CD4-positive, alpha-beta memory T cell (primary cell): ENCODE data around the gene HIRA. TPM values are rescaled to one million over a fixed set of nuclear protein-coding genes. Genes with fewer than 3 reads are reported as not detected.

Experiments used
- CTCF ChIA-PET: fragments of 350-600 bp; sonication (Branson Sonifier 250); formaldehyde crosslinking; loops from one replicate; lab custom pipeline; 2021; ENCODE audit warnings: inconsistent platforms; ENCODE audit not compliant: partially characterized antibody; lab: Charles Lee
- POLR2A ChIA-PET: fragments of 350-600 bp; sonication (Branson Sonifier 250); formaldehyde crosslinking; loops from one replicate; lab custom pipeline; 2021; ENCODE audit not compliant: partially characterized antibody; lab: Charles Lee
- DNase-seq, 5 donors: peaks; one replicate each; pipeline versions ENCODE4 v3.0.0 to v3.0.0-alpha.2; 2020 to 2022; ENCODE audit warnings: mixed read lengths in 1 of 5
- H3K27ac ChIP-seq: one replicate; pipeline ENCODE4 v1.7.0; 2013; ENCODE audit warnings: low read depth, low read length
- H3K27me3 ChIP-seq: 2 replicates; pipeline ENCODE4 v1.7.0; 2013; ENCODE audit warnings: mild to moderate bottlenecking, low read length, moderate library complexity; ENCODE audit not compliant: insufficient read depth
- H3K36me3 ChIP-seq: 2 replicates; pipeline ENCODE4 v1.7.0; 2013; ENCODE audit warnings: mild to moderate bottlenecking, low read length, moderate library complexity; ENCODE audit not compliant: insufficient read depth
- H3K4me1 ChIP-seq: 2 replicates; pipeline ENCODE4 v1.7.0; 2013; ENCODE audit warnings: mild to moderate bottlenecking, low read length, moderate library complexity; ENCODE audit not compliant: insufficient read depth
- H3K4me3 ChIP-seq, 2 donors: one replicate each; pipeline ENCODE4 v1.7.0; 2013; ENCODE audit warnings: low read length in 2 of 2, mild to moderate bottlenecking in 1 of 2
- H3K9me3 ChIP-seq, 2 donors: one replicate each; pipeline ENCODE4 v1.7.0; 2013; ENCODE audit warnings: low read length in 2 of 2, control low read depth in 1 of 2; ENCODE audit not compliant: control insufficient read depth in 1 of 2
- H3K27ac Mint-ChIP-seq, 7 donors: one replicate each; pipeline ENCODE4 v1.8.0; 2020 to 2021; ENCODE audit warnings: mixed read lengths in 7 of 7, mild to moderate bottlenecking in 6 of 7, inconsistent platforms in 3 of 7, moderate library complexity in 3 of 7
- H3K27me3 Mint-ChIP-seq, 2 donors: one replicate each; pipeline ENCODE4 v1.8.0; 2020 to 2021; ENCODE audit warnings: mixed read lengths in 2 of 2
- H3K36me3 Mint-ChIP-seq, 2 donors: one replicate each; pipeline ENCODE4 v1.8.0; 2020 to 2021; ENCODE audit warnings: mixed read lengths in 2 of 2, inconsistent platforms in 1 of 2, mild to moderate bottlenecking in 1 of 2
- H3K4me1 Mint-ChIP-seq, 4 donors: one replicate each; pipeline ENCODE4 v1.8.0; 2020 to 2021; ENCODE audit warnings: mixed read lengths in 4 of 4, mild to moderate bottlenecking in 1 of 4
- H3K4me3 Mint-ChIP-seq, 8 donors: one replicate each; pipeline ENCODE4 v1.8.0; 2020 to 2021; ENCODE audit warnings: mixed read lengths in 8 of 8, mild to moderate bottlenecking in 7 of 8, moderate library complexity in 6 of 8, inconsistent platforms in 3 of 8
- H3K9me3 Mint-ChIP-seq, 8 donors: one replicate each; pipeline ENCODE4 v1.8.0; 2020 to 2021; ENCODE audit warnings: mixed read lengths in 8 of 8, mild to moderate bottlenecking in 5 of 8, inconsistent platforms in 3 of 8, moderate library complexity in 1 of 8
- intact Hi-C: fragments of 100-400 bp; cut with micrococcal nuclease; formaldehyde crosslinking; loops from one replicate; pipeline ENCODE4 v1.15.1; 2023
- polyA plus RNA-seq, 2 donors: library from polyadenylated mRNA; unstranded; fragments of 300-500 nt; fragmentation: Illumina TruSeq; gene quantifications; one replicate each; pipeline ENCODE4 v1.2.3, GENCODE V29; 2021
- total RNA-seq, 2 experiments: library from RNA; stranded (reverse); gene quantifications; one replicate each; pipeline ENCODE4 v1.2.3, GENCODE V29; 2021

The HIRA gene
- total and polyA plus RNA-seq, 4 experiments from 2014 or later, result 1.4 to 30.8 (median 17.6) TPM

DNA sequence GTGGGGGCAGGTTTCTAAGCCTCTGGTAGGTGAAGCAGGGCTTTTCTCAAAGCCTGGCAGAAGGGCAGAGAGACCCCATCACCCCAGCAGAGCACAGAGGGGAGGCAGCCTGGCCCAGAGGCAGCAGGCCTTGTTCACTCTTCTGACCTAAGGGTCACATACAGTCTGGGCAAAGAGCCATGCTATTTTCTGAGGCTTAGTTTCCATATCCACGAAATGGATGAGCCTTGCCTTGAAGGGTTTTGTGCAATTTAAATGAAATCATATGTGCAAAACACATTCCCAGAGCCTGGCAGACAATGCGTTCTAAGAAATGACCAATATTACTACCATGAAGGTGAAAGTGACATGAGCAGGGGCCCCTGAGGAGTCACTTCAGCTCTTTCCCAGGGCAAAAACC is 44.5 kb downstream of the HIRA start:
- Histone ChIP-seq H3K4me1 (no peaks in the 10 kb centered on the region), H3K9me3 (no peaks in the 10 kb centered on the region), H3K27ac (no peak overlapping the region), H3K4me3 (no peak overlapping the region), H3K27me3 (no peaks in the 10 kb centered on the region), H3K36me3 (peaks cover 86% of the 10 kb centered on the region)
- ChIA-PET POLR2A (no interaction called here), CTCF (no interaction called here)
- no peak overlapping the region for H3K4me3 Mint-ChIP-seq
- H3K27me3 Mint-ChIP-seq, result no peaks in the 10 kb centered on the region
- intact Hi-C loops, result no loop called here
- H3K4me1 Mint-ChIP-seq, result no peaks in the 10 kb centered on the region
- H3K27ac Mint-ChIP-seq, result no peak overlapping the region
- peaks cover 0 to 2% (median 0%) of the 10 kb centered on the region in 8 donors for H3K9me3 Mint-ChIP-seq
- H3K36me3 Mint-ChIP-seq, result peaks cover 47 to 76% of the 10 kb centered on the region in 2 donors
- no peak for DNase-seq

DNA sequence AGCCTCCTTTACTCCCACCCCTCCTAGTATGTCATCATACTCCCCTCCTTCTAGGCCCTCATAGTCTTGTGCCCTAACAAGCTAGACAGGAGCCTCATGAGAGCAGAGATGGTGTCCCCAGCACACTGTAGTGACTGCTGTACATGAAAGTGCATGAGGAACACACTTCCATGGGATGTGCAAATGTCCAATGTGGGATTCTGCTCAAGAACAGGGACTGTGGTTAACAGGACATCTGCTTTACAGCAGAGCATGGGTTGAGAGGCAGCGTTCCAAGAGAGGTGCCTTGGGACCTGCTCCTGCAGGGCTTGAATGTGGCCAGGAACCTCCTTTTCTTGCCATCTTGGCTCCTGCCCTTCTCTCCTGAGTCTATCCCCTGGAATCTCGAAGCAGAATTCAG is 45.3 kb downstream of the HIRA start:
- POLR2A ChIA-PET, result no interaction called here
- H3K27ac ChIP-seq, result no peak overlapping the region

DNA sequence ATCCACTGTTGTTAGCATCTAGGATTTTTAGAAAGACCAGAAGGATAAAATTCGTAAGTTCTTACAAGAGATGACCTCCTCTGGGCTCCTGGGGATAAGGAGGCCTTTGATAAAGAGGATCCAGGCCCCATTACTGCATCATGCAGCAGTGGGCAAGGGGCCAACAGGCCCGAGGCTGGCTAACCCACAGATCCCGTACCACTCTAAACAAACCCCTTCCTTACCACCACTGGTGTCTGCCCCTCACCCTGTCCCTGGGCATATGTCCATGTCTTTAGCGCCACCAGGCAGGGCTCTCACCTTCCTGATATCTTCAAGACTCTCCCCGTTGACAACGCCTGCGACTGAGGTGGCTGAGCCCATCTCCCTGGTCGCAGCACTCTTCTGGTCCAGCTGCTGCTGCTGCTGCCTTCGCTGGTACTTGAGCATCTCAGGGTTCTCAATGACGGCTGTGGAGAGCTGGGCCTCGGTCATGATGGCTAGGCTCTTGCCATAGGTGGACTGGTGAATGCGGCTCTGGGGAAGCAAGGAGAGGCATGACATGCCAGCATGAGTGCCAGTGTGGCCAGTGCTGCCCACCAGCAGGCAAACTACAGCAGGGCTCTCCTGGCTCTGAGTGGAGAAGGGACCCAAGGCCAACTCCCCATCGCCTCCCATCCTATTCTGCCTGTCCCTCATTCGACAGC is 46.2 kb downstream of the HIRA start:
- H3K9me3 Mint-ChIP-seq, result peaks cover 0 to 2% (median 0%) of the 10 kb centered on the region in 8 donors
- intact Hi-C loops, result no loop called here
- peak overlapping the region in 2 of 7 donors; percentile 16 to 64 for H3K27ac Mint-ChIP-seq
- no peaks in the 10 kb centered on the region for H3K27me3 ChIP-seq
- peaks cover 89% of the 10 kb centered on the region for H3K36me3 ChIP-seq
- no peak for DNase-seq
- H3K4me1 ChIP-seq, result no peaks in the 10 kb centered on the region
- H3K36me3 Mint-ChIP-seq, result peaks cover 51 to 76% of the 10 kb centered on the region in 2 donors
- no peaks in the 10 kb centered on the region for H3K27me3 Mint-ChIP-seq
- POLR2A ChIA-PET, result no interaction called here
- no peak overlapping the region for H3K4me3 Mint-ChIP-seq
- CTCF ChIA-PET, result no interaction called here
- H3K4me3 ChIP-seq, result no peak overlapping the region
- H3K27ac ChIP-seq, result no peak overlapping the region
- no peaks in the 10 kb centered on the region for H3K4me1 Mint-ChIP-seq
- no peaks in the 10 kb centered on the region for H3K9me3 ChIP-seq

More for the DNA sequence above, 45.3 kb downstream of the HIRA start:
- Histone ChIP-seq H3K4me1 (no peaks in the 10 kb centered on the region), H3K9me3 (no peaks in the 10 kb centered on the region), H3K4me3 (no peak overlapping the region), H3K27me3 (no peaks in the 10 kb centered on the region), H3K36me3 (peaks cover 86% of the 10 kb centered on the region)
- Mint-ChIP-seq H3K9me3 (peaks cover 0 to 2% (median 0%) of the 10 kb centered on the region in 8 donors), H3K27me3 (no peaks in the 10 kb centered on the region), H3K4me1 (no peaks in the 10 kb centered on the region), H3K4me3 (no peak overlapping the region), H3K27ac (no peak overlapping the region), H3K36me3 (peaks cover 52 to 79% of the 10 kb centered on the region in 2 donors)
- DNase-seq, result no peak
- CTCF ChIA-PET, result no interaction called here
- intact Hi-C loops, result no loop called here

DNA sequence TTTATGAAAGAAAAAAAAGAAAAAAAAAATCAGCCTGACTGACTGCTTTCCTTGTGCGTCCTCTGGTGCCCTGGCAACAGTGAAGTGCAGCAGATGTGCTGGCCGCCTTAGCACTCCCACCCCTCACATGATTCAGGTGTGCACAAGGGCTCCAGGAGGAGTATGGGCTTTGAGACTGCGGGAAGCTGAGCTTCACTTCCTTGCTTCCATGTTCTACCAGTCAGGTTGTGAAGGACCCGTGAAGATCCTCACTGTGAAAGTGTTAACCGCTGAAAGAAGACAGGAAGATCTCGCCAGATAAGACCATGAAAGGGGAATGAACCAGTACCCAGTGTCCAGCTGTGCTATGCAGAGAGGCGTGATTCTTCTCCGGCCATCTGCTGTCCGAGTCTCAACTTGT is 48.2 kb downstream of the HIRA start:
- POLR2A ChIA-PET, result no interaction called here
- Mint-ChIP-seq H3K9me3 (no peaks in the 10 kb centered on the region), H3K36me3 (peaks cover 50 to 68% of the 10 kb centered on the region in 2 donors), H3K27ac (no peak overlapping the region), H3K27me3 (no peaks in the 10 kb centered on the region), H3K4me1 (no peaks in the 10 kb centered on the region), H3K4me3 (no peak overlapping the region)
- Histone ChIP-seq H3K27ac (no peak overlapping the region), H3K36me3 (peaks cover 74% of the 10 kb centered on the region), H3K27me3 (no peaks in the 10 kb centered on the region), H3K4me1 (no peaks in the 10 kb centered on the region), H3K9me3 (no peaks in the 10 kb centered on the region), H3K4me3 (no peak overlapping the region)
- CTCF ChIA-PET, result no interaction called here
- intact Hi-C loops, result no loop called here
- DNase-seq, result no peak

DNA sequence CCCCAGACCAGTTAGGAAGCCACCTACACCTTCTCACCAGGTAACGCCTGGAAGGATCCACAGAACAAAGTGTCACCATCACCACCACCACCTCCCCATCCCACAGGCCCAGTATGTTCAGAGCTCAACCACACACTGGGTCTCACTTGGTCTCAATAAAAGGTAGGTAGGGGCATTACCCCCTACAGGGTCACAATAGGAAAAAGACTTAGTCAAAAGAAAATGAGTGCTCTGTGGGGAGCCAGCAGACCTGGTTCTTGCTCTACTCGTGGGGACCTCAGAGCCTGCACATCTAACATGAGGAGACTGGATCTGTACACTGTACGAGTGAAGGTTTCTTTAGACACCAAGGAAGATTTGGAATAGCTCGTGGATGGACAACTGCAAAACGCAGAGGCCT is 49.3 kb downstream of the HIRA start:
- no peak overlapping the region for H3K4me3 Mint-ChIP-seq
- Histone ChIP-seq H3K36me3 (peaks cover 75% of the 10 kb centered on the region), H3K27ac (no peak overlapping the region), H3K27me3 (no peaks in the 10 kb centered on the region), H3K4me1 (no peaks in the 10 kb centered on the region), H3K4me3 (no peak overlapping the region), H3K9me3 (no peaks in the 10 kb centered on the region)
- CTCF ChIA-PET, result no interaction called here
- no peaks in the 10 kb centered on the region for H3K27me3 Mint-ChIP-seq
- H3K36me3 Mint-ChIP-seq, result peaks cover 50 to 71% of the 10 kb centered on the region in 2 donors
- no peak for DNase-seq
- intact Hi-C loops, result no loop called here
- no peaks in the 10 kb centered on the region for H3K9me3 Mint-ChIP-seq
- no peaks in the 10 kb centered on the region for H3K4me1 Mint-ChIP-seq
- POLR2A ChIA-PET, result no interaction called here
- peak overlapping the region in 1 of 7 donors; percentile 24 for H3K27ac Mint-ChIP-seq

DNA sequence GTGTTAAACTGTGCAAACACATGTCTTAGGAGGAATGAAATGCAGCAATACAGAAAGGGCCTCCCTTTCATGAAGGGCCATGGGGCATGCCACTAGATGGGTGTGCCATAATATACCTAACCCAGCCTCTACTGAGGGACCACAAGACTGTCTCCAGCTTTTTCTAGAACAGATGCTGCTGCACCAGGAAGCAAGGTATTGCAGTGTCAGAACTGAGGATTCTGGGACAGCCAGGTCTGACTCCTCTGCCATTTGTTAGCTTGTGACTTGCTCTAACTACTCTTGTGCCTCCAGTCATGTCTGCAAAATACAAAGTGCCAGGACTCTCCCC is 53.2 kb downstream of the HIRA start:
- ChIA-PET CTCF (no interaction called here), POLR2A (no interaction called here)
- DNase-seq, result no peak
- H3K36me3 Mint-ChIP-seq, result peaks cover 47 to 76% of the 10 kb centered on the region in 2 donors
- no peaks in the 10 kb centered on the region for H3K4me1 ChIP-seq
- H3K27ac Mint-ChIP-seq, result peak overlapping the region in 1 of 7 donors; percentile 42
- H3K27me3 ChIP-seq, result no peaks in the 10 kb centered on the region
- peaks cover 77% of the 10 kb centered on the region for H3K36me3 ChIP-seq
- H3K9me3 ChIP-seq, result no peaks in the 10 kb centered on the region
- H3K4me3 Mint-ChIP-seq, result no peak overlapping the region
- no peaks in the 10 kb centered on the region for H3K27me3 Mint-ChIP-seq
- intact Hi-C loops, result no loop called here
- H3K4me1 Mint-ChIP-seq, result peaks cover 0 to 2% (median 0%) of the 10 kb centered on the region in 4 donors
- no peak overlapping the region for H3K27ac ChIP-seq
- peaks cover 0 to 2% (median 0%) of the 10 kb centered on the region in 8 donors for H3K9me3 Mint-ChIP-seq
- no peak overlapping the region for H3K4me3 ChIP-seq

DNA sequence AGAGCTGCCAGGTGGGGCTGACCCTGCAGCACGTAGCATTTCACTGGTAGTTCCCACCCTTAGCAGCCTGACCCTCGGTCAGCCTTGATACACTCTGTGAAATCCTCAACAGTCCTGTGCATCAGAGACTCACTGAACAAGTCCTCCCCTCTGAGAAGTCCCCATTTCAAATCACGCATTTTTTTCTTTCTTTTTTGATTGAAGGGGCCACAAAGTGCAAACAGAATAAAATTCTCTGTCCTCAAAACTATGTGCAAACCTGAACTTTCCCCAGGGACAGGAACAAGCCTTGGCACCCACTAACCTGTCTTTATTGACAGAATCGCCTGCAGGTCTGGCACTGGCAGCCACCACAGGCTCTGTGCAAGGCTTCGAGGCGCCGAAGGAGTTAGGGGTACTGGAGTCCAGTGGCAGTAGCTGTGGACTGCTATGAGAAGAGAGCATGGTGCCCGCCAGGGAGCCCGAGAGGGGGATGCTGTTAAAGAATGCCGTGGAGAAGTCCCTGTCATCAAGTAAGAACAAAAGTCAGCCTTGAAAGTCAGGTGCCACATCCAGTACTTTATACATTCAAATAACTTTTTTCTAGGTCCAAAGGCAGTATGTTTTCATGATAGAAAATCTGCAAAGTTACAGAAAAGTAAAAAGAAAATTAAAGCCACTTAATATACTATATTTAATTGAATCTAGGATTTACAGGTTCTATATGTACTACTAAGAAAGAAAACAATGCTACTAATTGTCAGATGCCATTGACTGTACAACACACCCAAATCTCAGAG is 53.8 kb downstream of the HIRA start:
- no peak overlapping the region for H3K4me3 Mint-ChIP-seq
- POLR2A ChIA-PET, result no interaction called here

More for the DNA sequence above, 53.8 kb downstream of the HIRA start:
- Mint-ChIP-seq H3K36me3 (peaks cover 49 to 78% of the 10 kb centered on the region in 2 donors), H3K4me1 (peaks cover 0 to 2% (median 0%) of the 10 kb centered on the region in 4 donors), H3K27ac (peak overlapping the region in 1 of 7 donors; percentile 61), H3K27me3 (no peaks in the 10 kb centered on the region), H3K9me3 (peaks cover 0 to 2% (median 0%) of the 10 kb centered on the region in 8 donors)
- no peaks in the 10 kb centered on the region for H3K9me3 ChIP-seq
- H3K4me3 ChIP-seq, result no peak overlapping the region
- no peak overlapping the region for H3K27ac ChIP-seq
- CTCF ChIA-PET, result no interaction called here
- no peaks in the 10 kb centered on the region for H3K4me1 ChIP-seq
- H3K27me3 ChIP-seq, result no peaks in the 10 kb centered on the region
- no peak for DNase-seq
- intact Hi-C loops, result no loop called here
- peaks cover 77% of the 10 kb centered on the region for H3K36me3 ChIP-seq
